ENCODE measurements around the gene ATG4C.

ATG4C gene

DNA sequence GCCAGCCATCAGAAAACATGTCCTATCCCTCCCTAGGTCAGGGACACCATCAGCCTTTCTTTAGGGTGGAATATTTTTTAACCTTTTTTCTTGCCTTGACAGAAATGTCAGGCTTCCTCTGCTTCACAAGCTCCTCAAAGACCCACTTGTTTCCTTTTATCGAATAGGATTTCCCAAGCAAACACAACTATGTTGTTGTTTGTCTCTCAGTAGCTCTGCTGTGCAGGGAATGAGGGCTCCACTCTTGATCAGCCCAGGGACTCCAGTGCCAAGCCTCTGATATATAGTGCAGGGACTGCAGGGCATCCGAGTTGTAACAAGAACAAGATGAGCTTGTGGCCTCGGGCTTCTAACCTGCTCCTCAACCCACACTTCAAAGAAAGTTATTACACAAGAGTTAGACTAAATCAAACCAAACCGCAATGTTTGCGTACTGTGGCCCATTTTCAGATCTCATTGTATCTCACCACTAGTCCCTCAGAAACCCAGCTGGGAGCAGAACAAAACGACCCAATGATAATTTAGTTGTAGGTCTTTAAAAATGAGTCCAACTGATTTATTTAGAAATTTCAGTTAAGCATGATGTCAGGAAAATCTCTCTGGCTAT lies 108.1 kb downstream of the ATG4C start:
- H3K27ac ChIP-seq, result no peak overlapping the region
- TF ChIP-seq, protein P1, sequence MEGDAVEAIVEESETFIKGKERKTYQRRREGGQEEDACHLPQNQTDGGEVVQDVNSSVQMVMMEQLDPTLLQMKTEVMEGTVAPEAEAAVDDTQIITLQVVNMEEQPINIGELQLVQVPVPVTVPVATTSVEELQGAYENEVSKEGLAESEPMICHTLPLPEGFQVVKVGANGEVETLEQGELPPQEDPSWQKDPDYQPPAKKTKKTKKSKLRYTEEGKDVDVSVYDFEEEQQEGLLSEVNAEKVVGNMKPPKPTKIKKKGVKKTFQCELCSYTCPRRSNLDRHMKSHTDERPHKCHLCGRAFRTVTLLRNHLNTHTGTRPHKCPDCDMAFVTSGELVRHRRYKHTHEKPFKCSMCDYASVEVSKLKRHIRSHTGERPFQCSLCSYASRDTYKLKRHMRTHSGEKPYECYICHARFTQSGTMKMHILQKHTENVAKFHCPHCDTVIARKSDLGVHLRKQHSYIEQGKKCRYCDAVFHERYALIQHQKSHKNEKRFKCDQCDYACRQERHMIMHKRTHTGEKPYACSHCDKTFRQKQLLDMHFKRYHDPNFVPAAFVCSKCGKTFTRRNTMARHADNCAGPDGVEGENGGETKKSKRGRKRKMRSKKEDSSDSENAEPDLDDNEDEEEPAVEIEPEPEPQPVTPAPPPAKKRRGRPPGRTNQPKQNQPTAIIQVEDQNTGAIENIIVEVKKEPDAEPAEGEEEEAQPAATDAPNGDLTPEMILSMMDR (conservative IDR thresholded peaks at IDR 0.05), result no peak
- TF ChIP-seq ZFX (IDR thresholded peaks at IDR 0.05), result no peak

DNA sequence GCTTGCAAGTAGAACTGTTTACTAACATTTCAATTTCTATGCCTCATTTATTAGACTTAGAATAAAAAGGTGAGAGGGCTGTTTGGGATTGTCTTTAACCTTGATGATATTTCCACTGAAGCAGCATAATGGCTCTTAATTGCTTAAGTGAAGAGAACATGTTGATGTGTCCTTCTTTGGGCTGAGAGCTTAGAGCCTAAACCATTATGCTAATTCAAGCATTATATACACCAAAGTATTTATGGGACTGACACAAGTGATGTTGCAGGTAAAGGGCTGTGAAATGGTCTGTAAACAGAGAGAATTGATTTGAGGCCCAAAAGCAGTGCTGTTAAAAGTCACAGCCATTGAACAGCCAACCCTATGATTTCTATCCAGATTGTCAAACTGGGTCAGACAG lies 113.9 kb downstream of the ATG4C start:
- TF ChIP-seq, protein P1 (conservative IDR thresholded peaks at IDR 0.05), result no peak
- no peak for TF ChIP-seq ZFX (IDR thresholded peaks at IDR 0.05)
- H3K27ac ChIP-seq, result no peak overlapping the region

DNA sequence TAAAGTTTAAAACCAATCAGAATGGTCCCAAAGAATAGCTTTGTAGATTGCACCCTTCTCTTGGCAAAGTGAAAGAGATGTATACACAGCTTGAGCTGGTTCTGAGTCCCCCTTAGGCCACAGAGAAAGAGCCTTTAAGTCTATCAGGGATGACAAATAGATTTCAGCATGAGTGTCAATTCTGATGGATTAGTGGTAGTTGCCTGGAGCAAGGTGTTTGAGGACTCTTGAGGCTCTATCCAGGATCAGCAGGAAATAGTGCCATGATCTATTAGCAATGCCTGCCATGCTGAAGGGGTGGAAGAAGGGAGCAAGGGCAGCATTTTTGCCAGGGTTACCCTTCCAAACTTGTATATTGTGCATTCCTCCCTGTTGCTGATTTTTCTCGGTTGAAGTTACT lies 116.6 kb downstream of the ATG4C start:
- TF ChIP-seq ZFX (IDR thresholded peaks at IDR 0.05), result no peak
- TF ChIP-seq, protein P1 (conservative IDR thresholded peaks at IDR 0.05), result no peak

DNA sequence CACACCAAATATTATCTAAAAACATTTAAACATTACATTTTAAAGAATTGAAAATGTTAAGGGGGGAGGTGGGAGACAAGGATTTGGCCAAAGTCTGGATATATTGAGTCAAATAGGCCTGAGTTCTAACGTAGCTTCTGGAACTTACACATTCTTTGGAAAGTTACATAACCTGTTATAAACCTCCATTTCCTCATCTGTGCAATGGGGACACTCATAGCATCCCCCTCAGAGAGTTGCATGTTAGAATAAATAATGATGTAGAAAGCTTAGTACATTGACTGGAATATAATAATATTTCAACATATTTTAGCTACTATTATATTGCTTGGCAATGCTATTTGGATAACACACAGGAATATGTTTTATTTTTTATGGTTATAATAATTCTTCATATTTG lies 117.7 kb downstream of the ATG4C start:
- H3K27ac ChIP-seq, result no peak overlapping the region
- no peak for TF ChIP-seq ZFX (IDR thresholded peaks at IDR 0.05)
- TF ChIP-seq, protein P1 (conservative IDR thresholded peaks at IDR 0.05), result no peak

More for the DNA sequence above, 116.6 kb downstream of the ATG4C start:
- no peak overlapping the region for H3K27ac ChIP-seq

DNA sequence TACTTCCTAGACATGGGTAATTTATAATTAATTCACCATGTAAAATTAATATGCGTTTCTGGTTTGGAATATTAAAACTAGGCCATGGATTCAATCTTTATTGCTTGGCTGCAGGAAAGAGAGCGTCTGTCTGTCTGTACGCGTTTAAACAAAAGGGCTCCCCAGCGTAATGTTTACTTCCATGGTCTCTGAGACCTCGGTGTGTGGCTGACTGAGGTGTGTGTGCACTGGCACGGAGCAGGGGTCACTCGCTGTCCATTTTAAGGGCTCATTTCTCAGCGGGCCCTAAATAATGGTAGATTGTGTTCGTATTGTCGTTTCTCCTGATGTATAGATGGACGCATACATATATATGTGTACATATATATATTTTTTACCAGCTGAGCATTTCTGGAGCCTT lies 119.6 kb downstream of the ATG4C start:
- TF ChIP-seq ZFX (IDR thresholded peaks at IDR 0.05), result no peak
- TF ChIP-seq, protein P1 (conservative IDR thresholded peaks at IDR 0.05), result no peak
- no peak overlapping the region for H3K27ac ChIP-seq

DNA sequence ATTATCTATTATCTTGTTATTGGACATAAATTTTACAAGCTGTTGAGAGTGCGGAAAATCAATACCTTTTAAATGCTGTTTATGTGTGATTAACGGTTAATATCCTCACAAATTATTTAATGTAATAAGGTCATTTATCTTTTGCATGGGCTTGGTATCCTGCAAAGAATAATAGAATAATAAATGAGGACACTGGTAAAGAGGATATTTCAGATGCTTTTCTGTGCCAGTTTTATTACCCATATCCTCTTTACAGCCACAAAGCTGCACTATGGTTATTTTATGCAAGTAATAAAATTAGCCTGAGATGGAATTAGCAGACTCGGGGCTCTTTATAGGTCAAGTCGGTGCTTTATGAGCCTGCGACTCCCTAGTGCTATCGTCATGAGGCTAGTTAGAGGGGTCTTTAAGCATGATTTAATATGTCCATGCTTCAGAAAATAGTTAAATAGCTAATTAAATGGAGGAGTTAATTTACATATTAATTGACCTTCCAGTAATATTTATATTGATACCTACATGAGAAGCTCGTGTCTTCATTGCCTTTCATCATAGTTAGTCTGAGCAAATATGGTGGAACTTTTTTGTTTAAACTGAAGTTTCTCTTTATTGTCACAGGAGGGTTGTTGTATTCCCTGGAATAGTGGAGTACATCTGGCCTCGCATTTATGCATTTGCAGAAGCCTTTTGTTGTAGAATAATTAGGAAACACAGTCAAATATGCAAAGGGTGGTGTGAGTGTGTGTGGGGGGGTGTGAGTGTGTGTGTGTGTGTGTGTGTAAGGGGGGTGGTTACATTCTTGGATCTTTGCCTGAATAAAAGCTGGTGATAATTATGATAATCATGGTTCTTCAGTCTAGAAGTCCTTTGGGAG lies 120.3 kb downstream of the ATG4C start:
- H3K27ac ChIP-seq, result no peak overlapping the region
- no peak for TF ChIP-seq ZFX (IDR thresholded peaks at IDR 0.05)

DNA sequence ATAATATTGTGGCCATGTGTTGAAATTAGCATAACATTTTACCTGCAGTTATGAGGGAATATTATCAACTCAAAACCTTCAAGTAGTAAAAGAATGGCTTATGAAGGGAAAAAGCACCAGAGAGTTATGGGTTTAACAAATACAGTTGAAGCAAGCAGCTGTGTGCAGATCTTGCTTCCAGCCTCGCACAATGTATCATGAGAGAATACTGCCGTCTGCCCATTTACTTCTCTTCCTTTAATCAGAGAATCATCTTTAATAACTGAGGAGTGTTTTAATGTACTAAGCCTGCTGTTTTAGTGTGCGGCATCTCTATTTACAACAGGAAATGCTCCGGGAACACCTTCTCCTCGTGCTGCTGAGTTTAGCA lies 120.9 kb downstream of the ATG4C start:
- TF ChIP-seq ZFX (IDR thresholded peaks at IDR 0.05), result no peak
- TF ChIP-seq, protein P1 (conservative IDR thresholded peaks at IDR 0.05), result no peak
- H3K27ac ChIP-seq, result no peak overlapping the region
